SIG-M5 (cell line): ENCODE data around the gene ARHGDIA.

Experiments used
- DNase-seq: peaks from one replicate; lab custom pipeline; 2025; lab: John Stamatoyannopoulos, UW

The ARHGDIA gene

GRCh38 chr17:81905993-81906392, 34.9 kb upstream of the ARHGDIA start:
- no peak for DNase-seq

- no peak for DNase-seq
Measured at GRCh38 chr17:81905424-81905875, 34.3 kb upstream of the ARHGDIA start.

- DNase-seq: no peak
Measured at GRCh38 chr17:81904600-81905423, 33.7 kb upstream of the ARHGDIA start.

GRCh38 chr17:81903896-81904599, 32.9 kb upstream of the ARHGDIA start:
- DNase-seq: no peak

DNA sequence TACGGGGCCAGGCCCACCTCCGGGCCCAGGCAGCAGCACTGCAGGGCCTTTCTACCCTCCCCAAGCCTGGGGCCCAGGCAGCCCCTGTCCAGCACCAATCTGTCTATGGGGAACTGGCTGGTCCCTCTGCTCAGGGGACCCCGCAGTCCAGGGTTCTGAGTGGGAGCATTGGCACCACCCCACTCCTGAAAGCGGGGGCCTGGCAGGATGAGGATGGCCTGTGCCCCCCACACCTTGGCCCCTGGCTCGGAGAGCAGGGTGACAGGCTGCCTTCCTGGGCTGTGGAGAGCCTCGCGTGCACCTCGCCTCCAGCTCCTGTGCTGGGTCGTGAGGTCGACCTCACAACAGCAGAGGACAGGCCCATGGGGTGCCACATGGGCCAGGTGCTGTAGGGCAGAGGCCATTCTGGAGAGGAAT, 32.3 kb upstream of the ARHGDIA start:
- DNase-seq: no peak

DNA sequence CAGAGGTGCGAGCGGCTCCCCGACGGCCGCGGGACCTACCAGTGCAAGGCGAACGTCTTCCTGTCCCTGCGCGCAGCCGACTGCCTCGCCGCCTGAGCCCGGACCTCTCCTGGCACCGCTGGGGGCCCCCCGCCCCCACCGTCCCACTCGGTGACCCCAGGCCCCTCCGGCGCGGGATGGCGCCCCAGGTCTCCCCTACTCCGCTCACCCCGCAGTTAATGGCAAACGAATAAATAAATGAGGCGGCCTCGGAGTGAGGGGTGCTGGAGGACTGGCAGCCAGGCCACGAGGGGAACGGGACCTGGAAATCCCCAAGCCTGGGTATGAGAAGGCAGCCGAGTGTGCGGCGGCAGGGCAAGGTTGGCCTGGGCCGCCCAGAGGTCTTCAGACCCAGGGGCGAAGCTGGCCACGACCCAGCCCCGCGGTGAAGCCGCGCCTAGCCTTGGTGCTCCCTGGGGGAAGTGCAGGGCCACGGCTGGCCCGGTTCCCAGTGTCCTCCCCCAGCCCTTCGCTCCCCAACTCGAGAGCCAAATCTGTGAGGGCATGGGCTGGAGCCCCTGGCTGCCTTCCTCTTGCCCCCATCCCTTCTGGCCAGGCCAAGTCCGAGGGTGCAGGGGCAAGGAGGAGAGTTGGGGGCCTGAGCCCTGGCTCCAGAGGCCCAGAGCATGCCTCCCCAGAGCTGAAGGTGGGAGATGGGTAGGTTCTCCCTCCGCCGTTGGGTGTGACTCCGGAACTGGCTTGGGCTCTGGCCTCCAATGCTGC, 31.7 kb upstream of the ARHGDIA start:
- DNase-seq: no peak

DNA sequence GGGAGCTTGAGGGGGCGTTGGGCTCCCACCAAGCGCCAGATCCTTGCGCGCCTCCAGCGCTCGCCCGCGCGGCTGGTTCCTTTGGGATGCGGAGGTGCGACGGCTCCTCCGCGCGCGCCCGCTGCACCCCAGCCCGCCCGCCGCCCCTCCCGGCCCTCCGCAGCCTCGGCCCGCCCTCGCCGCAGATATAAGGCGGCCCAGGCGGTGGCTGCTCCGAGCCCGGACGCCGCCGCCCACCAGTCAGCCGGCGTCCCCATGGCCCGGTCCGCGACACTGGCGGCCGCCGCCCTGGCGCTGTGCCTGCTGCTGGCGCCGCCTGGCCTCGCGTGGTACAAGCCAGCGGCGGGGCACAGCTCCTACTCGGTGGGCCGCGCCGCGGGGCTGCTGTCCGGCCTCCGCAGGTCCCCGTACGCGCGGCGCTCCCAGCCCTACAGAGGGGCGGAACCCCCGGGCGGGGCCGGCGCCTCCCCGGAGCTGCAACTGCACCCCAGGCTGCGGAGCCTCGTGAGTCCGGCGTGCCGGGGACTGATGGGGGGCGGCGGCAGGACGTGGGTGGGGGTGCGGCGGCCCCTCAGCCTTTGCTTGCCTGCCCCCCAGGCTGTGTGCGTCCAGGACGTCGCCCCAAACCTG, 31.0 kb upstream of the ARHGDIA start, which contains the start of gene NPB:
NPB (plus strand) TSS at position 216 of the 630 bp plus-strand sequence; CDS start at position 256, 40 bp downstream.
- DNase-seq: no peak

DNA sequence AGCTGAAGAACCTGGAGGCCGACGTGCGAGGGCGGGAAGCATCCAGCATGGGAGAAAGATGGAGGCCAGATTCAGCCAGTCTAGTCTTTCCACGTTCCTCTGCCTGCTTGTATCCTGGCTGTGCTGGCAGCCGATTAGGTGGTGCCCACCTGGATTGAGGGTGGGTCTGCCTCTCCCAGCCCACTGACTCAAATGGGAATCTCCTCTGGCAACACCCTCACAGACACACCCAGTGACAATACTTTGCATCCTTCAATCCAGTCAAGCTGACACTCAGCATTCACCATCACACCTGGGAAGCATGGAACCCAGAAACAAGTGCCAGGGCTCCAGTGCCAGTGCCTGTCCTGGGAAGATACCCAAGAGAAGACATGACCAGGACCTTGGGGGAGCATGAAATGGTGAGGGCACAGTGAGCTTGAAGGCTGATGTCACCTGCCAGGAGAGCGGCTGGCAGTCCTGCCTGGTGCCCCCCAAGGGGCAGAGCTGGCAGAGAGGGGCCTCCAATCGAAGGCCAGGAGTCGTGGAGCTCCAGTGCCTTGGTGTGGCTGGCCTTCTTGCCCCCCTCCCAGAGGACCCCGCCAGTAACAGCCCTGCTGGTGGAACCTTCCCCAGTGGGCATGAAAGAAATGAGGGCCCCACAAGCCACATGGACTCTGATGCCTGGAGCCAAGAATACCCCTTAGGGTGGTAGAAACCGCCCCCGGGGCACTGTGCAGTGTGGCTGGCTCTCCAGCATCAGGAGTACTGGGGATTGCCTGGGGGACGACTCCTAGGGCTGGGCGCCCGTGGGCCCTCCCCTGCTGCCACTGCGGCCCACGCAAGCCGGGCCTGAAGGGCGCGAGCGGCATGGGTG, 30.3 kb upstream of the ARHGDIA start:
- DNase-seq: no peak

DNA sequence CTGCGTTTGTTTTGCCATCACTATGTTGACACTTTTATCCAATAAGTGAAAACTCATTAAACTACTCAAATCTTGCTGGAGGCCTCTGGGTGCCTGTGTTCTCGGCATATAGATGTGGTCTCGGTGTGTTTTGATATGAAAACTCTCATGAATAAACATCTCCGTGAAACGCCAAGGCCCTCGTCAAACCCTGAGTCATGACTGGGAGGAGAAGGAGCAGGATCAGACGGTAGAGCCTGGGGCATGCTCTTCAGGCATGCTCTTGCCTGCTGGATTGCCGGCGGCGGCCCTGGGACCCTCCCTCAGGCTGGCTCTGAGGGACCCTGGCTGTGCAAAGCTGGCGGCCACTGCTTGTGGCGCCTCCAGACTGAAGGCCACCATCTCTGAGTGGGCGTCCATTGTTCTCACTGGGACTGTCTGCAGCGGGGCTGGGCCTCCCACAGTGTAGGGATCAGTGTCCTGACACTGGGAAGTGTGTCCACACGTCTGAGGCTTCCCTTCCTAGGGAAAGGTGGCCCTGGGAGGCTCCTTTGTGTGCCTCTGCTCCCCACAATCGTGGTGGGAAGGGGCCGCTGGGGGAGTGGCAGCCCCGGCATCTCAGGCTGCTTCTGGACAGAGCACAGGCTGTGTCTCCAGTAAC, 29.2 kb upstream of the ARHGDIA start:
- no peak for DNase-seq

GRCh38 chr17:81899514-81900166, 28.5 kb upstream of the ARHGDIA start:
- no peak for DNase-seq

- no peak for DNase-seq
Measured at GRCh38 chr17:81898885-81899284, 27.7 kb upstream of the ARHGDIA start.

DNA sequence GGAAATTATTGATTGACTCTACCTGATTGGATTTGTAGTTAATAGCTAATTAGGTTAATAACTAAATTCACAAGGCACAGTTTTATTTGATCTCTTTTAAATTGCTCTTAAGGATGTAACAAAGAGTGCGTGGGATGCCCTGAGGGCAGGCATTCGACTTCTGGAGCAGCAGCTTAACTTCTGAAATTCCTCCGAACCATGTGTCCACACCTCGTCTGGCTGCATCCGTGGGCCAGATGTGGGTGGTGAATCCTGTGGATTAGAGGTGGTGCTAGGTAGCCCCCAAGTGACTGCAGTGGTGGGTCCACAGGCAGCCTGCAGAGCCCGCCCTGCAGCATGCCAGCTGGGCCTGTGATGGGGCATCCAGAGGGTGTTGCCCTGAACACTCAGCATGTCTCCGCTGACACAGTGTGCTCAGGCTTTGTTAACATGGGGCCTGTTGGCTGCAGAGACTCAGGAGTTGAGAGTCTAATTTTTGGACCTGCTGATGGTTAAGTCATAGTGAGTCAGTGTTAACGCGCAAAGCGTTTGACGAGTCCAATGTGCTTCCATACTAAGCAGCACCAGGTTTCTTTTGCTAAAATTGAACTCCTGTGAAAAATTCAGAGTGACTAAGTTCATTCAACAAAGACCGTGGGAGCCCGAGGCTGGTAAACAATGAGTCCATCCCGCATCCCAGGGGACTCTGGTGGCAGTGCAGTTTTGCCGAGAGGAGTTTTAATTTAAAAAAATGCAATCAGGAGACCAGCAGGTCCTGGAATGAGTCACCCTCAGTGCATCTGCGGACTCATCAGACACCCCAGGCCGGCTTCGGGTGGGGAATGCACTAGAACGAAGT, 27.1 kb upstream of the ARHGDIA start:
- DNase-seq: no peak

- no peak for DNase-seq
Measured at GRCh38 chr17:81895400-81895799, 24.3 kb upstream of the ARHGDIA start.

- DNase-seq: no peak
Measured at GRCh38 chr17:81891303-81891552, 20.1 kb upstream of the ARHGDIA start.

GRCh38 chr17:81890447-81891302, 19.5 kb upstream of the ARHGDIA start:
- no peak for DNase-seq

DNA sequence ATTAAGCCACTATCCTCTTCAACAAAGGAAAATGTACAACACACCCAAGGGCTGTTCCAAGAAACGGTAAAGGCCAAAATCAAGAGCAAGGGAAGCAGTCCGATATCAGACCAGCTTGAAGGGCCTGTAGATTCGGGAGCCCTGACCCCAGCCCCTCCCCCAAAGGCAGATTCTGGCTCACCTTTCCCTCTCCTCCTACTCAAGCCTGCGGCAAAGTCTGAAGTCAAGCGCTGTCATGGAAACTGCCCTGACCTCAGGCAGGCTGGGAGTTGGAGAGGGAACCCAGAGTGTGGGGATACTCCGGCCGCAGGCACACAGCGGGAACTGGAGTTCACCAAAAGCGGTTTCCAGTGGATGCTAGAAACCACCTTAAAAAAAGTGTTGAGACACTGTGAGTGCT, 18.5 kb upstream of the ARHGDIA start:
- DNase-seq: no peak

DNA sequence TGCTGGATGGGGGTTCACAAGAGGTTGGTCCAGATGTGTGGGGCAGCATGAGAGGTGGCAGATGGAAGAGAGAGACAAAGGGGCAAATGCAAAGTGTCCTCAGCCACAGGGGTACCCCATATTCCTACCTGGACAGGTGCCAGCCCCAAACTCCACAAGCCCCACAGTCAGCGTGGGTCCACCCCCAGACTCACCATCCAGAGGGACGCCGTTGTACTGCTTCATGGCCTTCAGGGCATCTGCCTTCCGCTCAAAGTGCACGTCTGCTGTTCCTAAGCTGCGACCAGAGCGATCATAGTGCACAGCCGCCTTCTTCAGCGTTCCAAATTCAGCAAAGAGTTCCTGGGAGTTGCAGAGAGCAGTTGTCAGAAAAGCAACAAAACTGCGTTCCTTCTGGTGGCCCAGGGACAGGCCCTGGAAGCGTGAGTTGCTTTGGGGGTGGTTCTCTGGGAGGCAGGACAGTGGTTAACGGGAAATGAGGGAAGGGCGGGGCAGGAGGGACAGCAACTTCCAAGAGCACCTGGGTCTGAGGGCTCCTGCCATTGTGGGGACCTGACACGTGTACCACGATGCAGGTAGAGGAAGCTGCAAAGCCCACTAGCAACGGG, 18.0 kb upstream of the ARHGDIA start:
- DNase-seq: no peak
